ENCODE data around the gene AOC3.
A peak's percentile ranks its signal among the peaks of the same experiment; 100 is the strongest.
"Not testable (repeated sequence)": the region's sequence is repeated elsewhere in the genome, so short reads cannot be mapped to it uniquely, and the experiment has no call there.

Gene AOC3

GRCh38 chr17:42889809-42890208 is 38.8 kb downstream of the AOC3 start:
- DNase-seq: no peak

- peak in 7 of 56 donors; percentile 4 to 21 (median 8) for DNase-seq
These were observed 40.6 kb downstream of the AOC3 start for GRCh38 chr17:42891539-42892152.

GRCh38 chr17:42893359-42893758 is 42.4 kb downstream of the AOC3 start:
- DNase-seq: no peak

GRCh38 chr17:42894283-42895184 is 43.5 kb downstream of the AOC3 start:
- DNase-seq: no peak

GRCh38 chr17:42895185-42895555 is 44.2 kb downstream of the AOC3 start:
- DNase-seq: no peak

- DNase-seq: no peak
These were observed 47.3 kb downstream of the AOC3 start for GRCh38 chr17:42898147-42898811.

GRCh38 chr17:42899981-42900380 is 49.0 kb downstream of the AOC3 start:
- not testable (repeated sequence) for DNase-seq

GRCh38 chr17:42900460-42901331 is 49.7 kb downstream of the AOC3 start, which contains the start of gene G6PC1:
G6PC1 (plus strand) TSS chr17:42900799; CDS start chr17:42900877, 78 bp downstream.
- DNase-seq: no peak

- DNase-seq: no peak
These were observed 50.7 kb downstream of the AOC3 start for GRCh38 chr17:42901535-42902229.

GRCh38 chr17:42904110-42904469 is 53.1 kb downstream of the AOC3 start:
- no peak for DNase-seq

GRCh38 chr17:42906772-42907446 is 55.9 kb downstream of the AOC3 start:
- DNase-seq: no peak

Data from nucleus accumbens (tissue), 56 donors.